ENCODE results near the gene SPESP1.
"Not testable (repeated sequence)": the region's sequence is repeated elsewhere in the genome, so short reads cannot be mapped to it uniquely, and the experiment has no call there.

Gene SPESP1

GRCh38 chr15:68966996-68967395 is 36.7 kb downstream of the SPESP1 start:
- DNase-seq: no peak

GRCh38 chr15:68967948-68968347 is 37.6 kb downstream of the SPESP1 start:
- no peak for DNase-seq

- DNase-seq: no peak
Observed at GRCh38 chr15:68969298-68969697, 39.0 kb downstream of the SPESP1 start.

- DNase-seq: no peak
Observed at GRCh38 chr15:68972201-68973065, 42.1 kb downstream of the SPESP1 start.

GRCh38 chr15:68975651-68976160 is 45.4 kb downstream of the SPESP1 start:
- not testable (repeated sequence) for DNase-seq

GRCh38 chr15:68977426-68977825 is 47.1 kb downstream of the SPESP1 start:
- not testable (repeated sequence) for DNase-seq

- DNase-seq: no peak
Observed at GRCh38 chr15:68979006-68979405, 48.7 kb downstream of the SPESP1 start.

GRCh38 chr15:68979816-68980215 is 49.5 kb downstream of the SPESP1 start:
- DNase-seq: no peak

GRCh38 chr15:68980786-68981185 is 50.5 kb downstream of the SPESP1 start:
- no peak for DNase-seq

GRCh38 chr15:68981941-68982340 is 51.6 kb downstream of the SPESP1 start:
- DNase-seq: no peak

- no peak for DNase-seq
Observed at GRCh38 chr15:68982976-68983563, 52.7 kb downstream of the SPESP1 start.

GRCh38 chr15:68983961-68984481 is 53.7 kb downstream of the SPESP1 start:
- no peak for DNase-seq

GRCh38 chr15:68984586-68984985 is 54.3 kb downstream of the SPESP1 start:
- DNase-seq: no peak

- DNase-seq: no peak
Observed at GRCh38 chr15:68985361-68985891, 55.1 kb downstream of the SPESP1 start.

- DNase-seq: no peak
Observed at GRCh38 chr15:68986322-68986721, 56.0 kb downstream of the SPESP1 start.

- DNase-seq: no peak
Observed at GRCh38 chr15:68987120-68987519, 56.8 kb downstream of the SPESP1 start.

- no peak for DNase-seq
Observed at GRCh38 chr15:68987676-68988075, 57.4 kb downstream of the SPESP1 start.

- DNase-seq: no peak
Observed at GRCh38 chr15:68989541-68990230, 59.4 kb downstream of the SPESP1 start.

- no peak for DNase-seq
Observed at GRCh38 chr15:68990231-68990991, 60.1 kb downstream of the SPESP1 start.

GRCh38 chr15:68990992-68991500 is 60.7 kb downstream of the SPESP1 start:
- DNase-seq: no peak

- DNase-seq: no peak
Observed at GRCh38 chr15:68991723-68992122, 61.4 kb downstream of the SPESP1 start.

GRCh38 chr15:68992696-68993095 is 62.4 kb downstream of the SPESP1 start:
- no peak for DNase-seq
